ENCODE results near the gene SPINT1.

GRCh38 chr15:40875991-40876730, 32.3 kb downstream of the SPINT1 start:
- TF ChIP-seq GLI4 (CRISPR knock-in tag; IDR thresholded peaks at IDR 0.05; ENCODE audit: borderline replicate concordance) (no peak), ETV6 (CRISPR knock-in tag; conservative IDR thresholded peaks at IDR 0.05) (no peak), ZSCAN9 (CRISPR knock-in tag; IDR thresholded peaks at IDR 0.05; ENCODE audit: borderline replicate concordance) (no peak), ETS1 (CRISPR knock-in tag; IDR thresholded peaks at IDR 0.05) (no peak), BCL6 (CRISPR knock-in tag; IDR thresholded peaks at IDR 0.05) (no peak), JUN (CRISPR knock-in tag; IDR thresholded peaks at IDR 0.05) (no peak), SNRNP70 (IDR thresholded peaks at IDR 0.05; ENCODE audit: low read depth, low read length) (no peak), RXRA (CRISPR knock-in tag; IDR thresholded peaks at IDR 0.05) (no peak), FOXK2 (IDR thresholded peaks at IDR 0.05) (no peak), RAD21 (CRISPR knock-in tag; IDR thresholded peaks at IDR 0.05) (no peak), ZNF292 (CRISPR knock-in tag; IDR thresholded peaks at IDR 0.05; ENCODE audit: borderline replicate concordance, low read depth) (no peak), POLR2AphosphoS2 (IDR thresholded peaks at IDR 0.05; ENCODE audit: low read depth, low read length) (no peak), FOXA1 (IDR thresholded peaks at IDR 0.05) (no peak), FOXA1 (CRISPR knock-in tag; IDR thresholded peaks at IDR 0.05) (no peak)
- TF ChIP-seq, protein P1, sequence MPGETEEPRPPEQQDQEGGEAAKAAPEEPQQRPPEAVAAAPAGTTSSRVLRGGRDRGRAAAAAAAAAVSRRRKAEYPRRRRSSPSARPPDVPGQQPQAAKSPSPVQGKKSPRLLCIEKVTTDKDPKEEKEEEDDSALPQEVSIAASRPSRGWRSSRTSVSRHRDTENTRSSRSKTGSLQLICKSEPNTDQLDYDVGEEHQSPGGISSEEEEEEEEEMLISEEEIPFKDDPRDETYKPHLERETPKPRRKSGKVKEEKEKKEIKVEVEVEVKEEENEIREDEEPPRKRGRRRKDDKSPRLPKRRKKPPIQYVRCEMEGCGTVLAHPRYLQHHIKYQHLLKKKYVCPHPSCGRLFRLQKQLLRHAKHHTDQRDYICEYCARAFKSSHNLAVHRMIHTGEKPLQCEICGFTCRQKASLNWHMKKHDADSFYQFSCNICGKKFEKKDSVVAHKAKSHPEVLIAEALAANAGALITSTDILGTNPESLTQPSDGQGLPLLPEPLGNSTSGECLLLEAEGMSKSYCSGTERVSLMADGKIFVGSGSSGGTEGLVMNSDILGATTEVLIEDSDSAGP (CRISPR knock-in tag; IDR thresholded peaks at IDR 0.05; ENCODE audit: borderline replicate concordance) = no peak
